Stimulated activated CD4-positive, alpha-beta T cell treated with anti-CD3 and anti-CD28 coated beads, Interleukin-4, amount 100 ng/mL, for 4 hours (primary cell): ENCODE data around the gene CT45A6.
"Not testable (repeated sequence)": the region's sequence is repeated elsewhere in the genome, so short reads cannot be mapped to it uniquely, and the experiment has no call there.

Experiments
- DNase-seq, 2 experiments: peaks; one replicate each; pipeline ENCODE4 v3.0.0-alpha.2; 2020

CT45A6 gene

GRCh38 chrX:135802687-135803086, at the start of gene CT45A6:
Gene CT45A6 (minus strand): TSS chrX:135802787. CDS start chrX:135798993, 3,794 bp downstream.
- DNase-seq, result not testable (repeated sequence)

GRCh38 chrX:135837180-135837579, 34.6 kb upstream of the CT45A6 start, which contains the start of gene CT45A7:
Gene CT45A7 (minus strand): TSS chrX:135837280. CDS start chrX:135833533, 3,747 bp downstream.
- not testable (repeated sequence) for DNase-seq

- DNase-seq, result not testable (repeated sequence)
These were observed 17.3 kb upstream of the CT45A6 start, which contains the start of gene CT45A2 for GRCh38 chrX:135819912-135820311. Gene CT45A2 (minus strand): TSS chrX:135820012. CDS start chrX:135816265, 3,747 bp downstream.

GRCh38 chrX:135785403-135785802, 17.2 kb downstream of the CT45A6 start, which contains the start of gene CT45A5:
Gene CT45A5 (minus strand): TSS chrX:135785503. CDS start chrX:135781729, 3,774 bp downstream.
- DNase-seq, result not testable (repeated sequence)

GRCh38 chrX:135768091-135768490, 34.5 kb downstream of the CT45A6 start, which contains the start of gene CT45A3:
Gene CT45A3 (minus strand): TSS chrX:135768191. CDS start chrX:135764444, 3,747 bp downstream.
- DNase-seq, result not testable (repeated sequence)

GRCh38 chrX:135744739-135745138, 57.8 kb downstream of the CT45A6 start:
- DNase-seq, result not testable (repeated sequence)
